Measurements from ENCODE around the gene ATP5MC3.

ATP5MC3 gene

DNA sequence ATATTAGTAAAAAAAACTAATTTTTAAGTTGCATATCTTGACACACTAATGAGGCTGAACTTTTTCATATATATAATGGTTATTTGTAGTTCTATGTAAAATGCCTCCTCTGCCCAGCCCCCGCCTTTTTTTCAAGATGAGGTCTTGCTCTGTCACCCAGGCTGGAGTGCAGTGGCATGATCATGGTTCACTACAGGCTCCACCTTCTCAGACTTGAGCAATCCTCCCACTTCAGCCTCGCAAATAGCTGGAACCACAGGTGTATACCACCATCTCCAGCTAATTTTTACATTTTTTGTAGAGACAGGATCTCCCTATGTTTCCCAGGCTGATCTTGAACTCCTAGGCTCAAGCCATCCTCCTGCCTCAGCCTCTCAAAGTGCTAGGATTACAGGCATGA lies 37.8 kb downstream of the ATP5MC3 start:
- Histone ChIP-seq H3K4me3 (ENCODE audit: low read length) (no peak overlapping the region), H3K27ac (ENCODE audit: low read depth, low read length) (no peak overlapping the region), H3K4me2 (ENCODE audit: low read length) (no peak overlapping the region), H3K27me3 (ENCODE audit: control insufficient read depth, low read length) (no peaks in the 10 kb centered on the region), H3K9me2 (replicated peaks; ENCODE audit: control insufficient read depth, low read length) (no peaks in the 10 kb centered on the region), H4K20me1 (ENCODE audit: control insufficient read depth, insufficient read depth, low read depth, low read length) (no peaks in the 10 kb centered on the region), H3K79me2 (ENCODE audit: control insufficient read depth, low read length) (peaks cover 90% of the 10 kb centered on the region), H3F3A (ENCODE audit: control insufficient read depth, insufficient read depth) (peaks cover 7% of the 10 kb centered on the region; the same call in 1 of the 2 replicates), H3K9me3 (ENCODE audit: control insufficient read depth, insufficient read depth, low read length) (no peaks in the 10 kb centered on the region), H3K36me3 (ENCODE audit: control insufficient read depth, low read length) (peaks cover 41% of the 10 kb centered on the region), H3K4me1 (ENCODE audit: control insufficient read depth, low read length) (peaks cover 6% of the 10 kb centered on the region; the same call in 1 of the 2 replicates)
- TF ChIP-seq EZH2phosphoT487 (IDR thresholded peaks at IDR 0.05; ENCODE audit: borderline replicate concordance, low read length): no peak
- TF ChIP-seq, protein P1, sequence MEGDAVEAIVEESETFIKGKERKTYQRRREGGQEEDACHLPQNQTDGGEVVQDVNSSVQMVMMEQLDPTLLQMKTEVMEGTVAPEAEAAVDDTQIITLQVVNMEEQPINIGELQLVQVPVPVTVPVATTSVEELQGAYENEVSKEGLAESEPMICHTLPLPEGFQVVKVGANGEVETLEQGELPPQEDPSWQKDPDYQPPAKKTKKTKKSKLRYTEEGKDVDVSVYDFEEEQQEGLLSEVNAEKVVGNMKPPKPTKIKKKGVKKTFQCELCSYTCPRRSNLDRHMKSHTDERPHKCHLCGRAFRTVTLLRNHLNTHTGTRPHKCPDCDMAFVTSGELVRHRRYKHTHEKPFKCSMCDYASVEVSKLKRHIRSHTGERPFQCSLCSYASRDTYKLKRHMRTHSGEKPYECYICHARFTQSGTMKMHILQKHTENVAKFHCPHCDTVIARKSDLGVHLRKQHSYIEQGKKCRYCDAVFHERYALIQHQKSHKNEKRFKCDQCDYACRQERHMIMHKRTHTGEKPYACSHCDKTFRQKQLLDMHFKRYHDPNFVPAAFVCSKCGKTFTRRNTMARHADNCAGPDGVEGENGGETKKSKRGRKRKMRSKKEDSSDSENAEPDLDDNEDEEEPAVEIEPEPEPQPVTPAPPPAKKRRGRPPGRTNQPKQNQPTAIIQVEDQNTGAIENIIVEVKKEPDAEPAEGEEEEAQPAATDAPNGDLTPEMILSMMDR (IDR thresholded peaks at IDR 0.05; ENCODE audit: low read depth, low read length, poor library complexity, severe bottlenecking): no peak

DNA sequence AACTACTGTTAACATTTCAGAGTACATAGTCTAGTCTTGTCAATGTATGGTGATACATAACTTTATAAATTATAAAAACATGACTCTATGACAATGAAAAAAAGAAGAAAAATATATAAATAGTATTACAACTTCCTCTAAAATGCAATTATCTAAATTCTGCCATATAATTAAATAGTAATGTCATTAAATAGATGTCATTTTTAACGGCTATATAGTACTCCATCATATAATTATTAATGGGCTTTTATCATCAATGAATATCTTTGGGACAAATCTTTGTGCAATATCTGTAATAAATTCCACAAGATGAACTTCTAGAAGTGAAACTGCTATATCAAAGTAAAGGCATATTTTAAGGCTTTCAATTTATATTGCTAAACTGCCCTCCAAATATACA lies 38.3 kb downstream of the ATP5MC3 start:
- peaks cover 7% of the 10 kb centered on the region; the same call in 1 of the 2 replicates for H3F3A ChIP-seq (ENCODE audit: control insufficient read depth, insufficient read depth)
- peaks cover 43% of the 10 kb centered on the region for H3K36me3 ChIP-seq (ENCODE audit: control insufficient read depth, low read length)
- no peaks in the 10 kb centered on the region for H4K20me1 ChIP-seq (ENCODE audit: control insufficient read depth, insufficient read depth, low read depth, low read length)
- no peaks in the 10 kb centered on the region for H3K9me2 ChIP-seq (replicated peaks; ENCODE audit: control insufficient read depth, low read length)
- peaks cover 6% of the 10 kb centered on the region; the same call in 1 of the 2 replicates for H3K4me1 ChIP-seq (ENCODE audit: control insufficient read depth, low read length)
- no peak overlapping the region for H3K4me3 ChIP-seq (ENCODE audit: low read length)
- no peak overlapping the region for H3K27ac ChIP-seq (ENCODE audit: low read depth, low read length)
- H3K4me2 ChIP-seq (ENCODE audit: low read length): no peak overlapping the region
- no peaks in the 10 kb centered on the region for H3K9me3 ChIP-seq (ENCODE audit: control insufficient read depth, insufficient read depth, low read length)
- H3K27me3 ChIP-seq (ENCODE audit: control insufficient read depth, low read length): no peaks in the 10 kb centered on the region
- no peak for TF ChIP-seq EZH2phosphoT487 (IDR thresholded peaks at IDR 0.05; ENCODE audit: borderline replicate concordance, low read length)
- TF ChIP-seq, protein P1 (IDR thresholded peaks at IDR 0.05; ENCODE audit: low read depth, low read length, poor library complexity, severe bottlenecking): no peak
- peaks cover 90% of the 10 kb centered on the region for H3K79me2 ChIP-seq (ENCODE audit: control insufficient read depth, low read length)

DNA sequence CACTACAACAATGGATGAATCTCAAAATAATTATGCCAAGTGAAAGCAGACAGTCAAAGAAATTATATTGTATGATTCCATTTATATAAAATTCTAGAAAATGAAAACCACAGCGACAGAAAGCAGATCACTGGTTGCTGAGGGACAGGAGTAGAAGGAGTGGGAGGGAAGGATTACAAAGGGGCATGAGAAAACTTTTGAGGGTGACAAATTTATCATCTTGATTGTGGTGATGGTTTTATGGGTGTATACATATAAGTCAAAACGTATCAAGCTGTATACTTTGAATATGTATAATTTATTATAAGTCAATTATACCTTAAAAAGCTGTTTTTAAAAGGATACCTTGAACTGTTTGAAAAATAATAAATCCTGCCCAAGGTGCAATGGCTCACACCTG lies 41.2 kb downstream of the ATP5MC3 start:
- H3K79me2 ChIP-seq (ENCODE audit: control insufficient read depth, low read length): peaks cover 70% of the 10 kb centered on the region
- no peaks in the 10 kb centered on the region for H3K9me3 ChIP-seq (ENCODE audit: control insufficient read depth, insufficient read depth, low read length)
- H3K27me3 ChIP-seq (ENCODE audit: control insufficient read depth, low read length): no peaks in the 10 kb centered on the region
- no peak overlapping the region for H3K4me3 ChIP-seq (ENCODE audit: low read length)
- TF ChIP-seq EZH2phosphoT487 (IDR thresholded peaks at IDR 0.05; ENCODE audit: borderline replicate concordance, low read length): no peak
- TF ChIP-seq, protein P1 (IDR thresholded peaks at IDR 0.05; ENCODE audit: low read depth, low read length, poor library complexity, severe bottlenecking): no peak
- H3K9me2 ChIP-seq (replicated peaks; ENCODE audit: control insufficient read depth, low read length): no peaks in the 10 kb centered on the region
- H3K27ac ChIP-seq (ENCODE audit: low read depth, low read length): no peak overlapping the region
- peaks cover 7% of the 10 kb centered on the region; the same call in 1 of the 2 replicates for H3F3A ChIP-seq (ENCODE audit: control insufficient read depth, insufficient read depth)
- peaks cover 6% of the 10 kb centered on the region; the same call in 1 of the 2 replicates for H3K4me1 ChIP-seq (ENCODE audit: control insufficient read depth, low read length)
- no peak overlapping the region for H3K4me2 ChIP-seq (ENCODE audit: low read length)
- peaks cover 37% of the 10 kb centered on the region for H3K36me3 ChIP-seq (ENCODE audit: control insufficient read depth, low read length)
- no peaks in the 10 kb centered on the region for H4K20me1 ChIP-seq (ENCODE audit: control insufficient read depth, insufficient read depth, low read depth, low read length)

All from DOHH2 (cell line).